SU-DHL-6 (cell line): Measurements from ENCODE around the gene KDM1A.

Source experiments
- CTCF ChIP-seq: fragments of 200-600 bp; sonication (generic); IDR thresholded peaks from one replicate; pipeline ENCODE4 v1.5.1; 2017; ENCODE audit warnings: antibody characterized with exemption, mild to moderate bottlenecking, low read length, moderate library complexity; ENCODE audit not compliant: insufficient read depth, poor library complexity, severe bottlenecking
- EZH2phosphoT487 ChIP-seq: fragments of 200-600 bp; sonication (generic), shearing (Covaris generic); conservative IDR thresholded peaks from 2 replicates; pipeline ENCODE4 v1.6.1; 2018; ENCODE audit warnings: mild to moderate bottlenecking, antibody characterized with exemption, low read length, moderate library complexity, mixed read lengths

GRCh38 chr1:22978299-22978698, 41.0 kb upstream of the KDM1A start:
- no peak for TF ChIP-seq CTCF
- TF ChIP-seq EZH2phosphoT487 = no peak
